NCI-H748 treated with DMSO at 0.1 percent for 48 hours (cell line): ENCODE results near the gene C11orf98.
"Not testable (repeated sequence)": the region's sequence is repeated elsewhere in the genome, so short reads cannot be mapped to it uniquely, and the experiment has no call there.

ENCODE experiments used
- DNase-seq: peaks from one replicate; lab custom pipeline; 2025; lab: John Stamatoyannopoulos, UW

Gene C11orf98

GRCh38 chr11:62682518-62682917, 17.5 kb upstream of the C11orf98 start:
- no peak for DNase-seq

GRCh38 chr11:62680825-62681240, 15.8 kb upstream of the C11orf98 start:
- no peak for DNase-seq

- DNase-seq: peak; percentile 79
Measured at GRCh38 chr11:62678770-62679696, 14.0 kb upstream of the C11orf98 start, which contains the start of gene UBXN1. Gene UBXN1 (minus strand): TSS chr11:62679073. CDS start chr11:62678923, 150 bp downstream.

- no peak for DNase-seq
Measured at GRCh38 chr11:62678433-62678769, 13.4 kb upstream of the C11orf98 start.

GRCh38 chr11:62677714-62678113, 12.7 kb upstream of the C11orf98 start:
- no peak for DNase-seq

- DNase-seq: no peak
Measured at GRCh38 chr11:62677156-62677555, 12.1 kb upstream of the C11orf98 start.

GRCh38 chr11:62676698-62677097, 11.7 kb upstream of the C11orf98 start:
- no peak for DNase-seq

GRCh38 chr11:62675415-62675814, 10.4 kb upstream of the C11orf98 start:
- DNase-seq: not testable (repeated sequence)

GRCh38 chr11:62673196-62673525, 8.2 kb upstream of the C11orf98 start:
- no peak for DNase-seq

- peak; percentile 74 for DNase-seq
Measured at GRCh38 chr11:62671608-62672389, 6.8 kb upstream of the C11orf98 start, which contains the start of the genes LBHD1 and UQCC3. Gene LBHD1 (minus strand): TSS chr11:62672267. CDS start chr11:62670031, 2,236 bp downstream. Gene UQCC3 (plus strand): TSS chr11:62671673. CDS start chr11:62671746, 73 bp downstream.

GRCh38 chr11:62671236-62671607, 6.2 kb upstream of the C11orf98 start:
- no peak for DNase-seq

- no peak for DNase-seq
Measured at GRCh38 chr11:62669420-62670161, 4.6 kb upstream of the C11orf98 start.

- no peak for DNase-seq
Measured at GRCh38 chr11:62667460-62667859, 2.5 kb upstream of the C11orf98 start.

- no peak for DNase-seq
Measured at GRCh38 chr11:62666259-62666926, 1.4 kb upstream of the C11orf98 start.

GRCh38 chr11:62665599-62666258, 719 bp upstream of the C11orf98 start:
- DNase-seq: peak; percentile 55

GRCh38 chr11:62664405-62665074, 470 bp downstream of the C11orf98 start:
- DNase-seq: peak; percentile 53

- DNase-seq: no peak
Measured at GRCh38 chr11:62656796-62657429, 8.1 kb downstream of the C11orf98 start.

- DNase-seq: no peak
Measured at GRCh38 chr11:62654297-62654696, 10.7 kb downstream of the C11orf98 start.

- DNase-seq: no peak
Measured at GRCh38 chr11:62652161-62653006, 12.6 kb downstream of the C11orf98 start.
